Osteoblast (primary cell): ENCODE data around the gene RILPL2. TPM values are rescaled to one million over a fixed set of nuclear protein-coding genes. Genes with fewer than 3 reads are reported as not detected.

ENCODE experiments used
- DNase-seq: peaks from one replicate; pipeline ENCODE4 v3.0.0; 2011; ENCODE audit warnings: low spot score, mixed read lengths; ENCODE audit not compliant: insufficient read length; ENCODE audit errors: missing footprints
- H2AFZ ChIP-seq: 2 replicates; pipeline ENCODE4 v1.6.0; 2011; ENCODE audit warnings: mild to moderate bottlenecking, low read length
- H3K27ac ChIP-seq: 2 replicates; pipeline ENCODE4 v1.5.1; 2011; ENCODE audit warnings: mild to moderate bottlenecking, low read depth, low read length, moderate library complexity
- H3K27me3 ChIP-seq: 2 replicates; pipeline ENCODE4 v1.6.0; 2012; ENCODE audit warnings: mild to moderate bottlenecking, control low read depth, inconsistent platforms, low read length, moderate library complexity; ENCODE audit not compliant: insufficient read depth
- H3K36me3 ChIP-seq: 2 replicates; pipeline ENCODE4 v1.5.1; 2011; ENCODE audit warnings: mild to moderate bottlenecking, low read length, control low read depth, moderate library complexity; ENCODE audit not compliant: insufficient read depth
- H3K4me1 ChIP-seq: 2 replicates; pipeline ENCODE4 v1.5.1; 2011; ENCODE audit warnings: mild to moderate bottlenecking, low read length, control low read depth, moderate library complexity; ENCODE audit not compliant: insufficient read depth
- H3K4me2 ChIP-seq: 2 replicates; pipeline ENCODE4 v1.6.0; 2011; ENCODE audit warnings: mild to moderate bottlenecking, low read length; ENCODE audit not compliant: insufficient read depth
- H3K4me3 ChIP-seq: fragments of 200-600 bp; sonication (generic); 3 replicates; pipeline ENCODE4 v1.5.1; 2012; ENCODE audit warnings: mild to moderate bottlenecking, low read length, inconsistent platforms; ENCODE audit not compliant: insufficient read depth
- H3K79me2 ChIP-seq: 2 replicates; pipeline ENCODE4 v1.6.0; 2012; ENCODE audit warnings: mild to moderate bottlenecking, low read length, control low read depth, inconsistent platforms; ENCODE audit not compliant: insufficient read depth
- H3K9me3 ChIP-seq: 2 replicates; pipeline ENCODE4 v1.5.1; 2011; ENCODE audit warnings: low read depth, low read length, control low read depth
- H4K20me1 ChIP-seq: 2 replicates; pipeline ENCODE4 v1.6.0; 2012; ENCODE audit warnings: mild to moderate bottlenecking, low read length, control low read depth; ENCODE audit not compliant: insufficient read depth
- CTCF ChIP-seq: IDR thresholded peaks from 2 replicates; pipeline ENCODE4 v1.5.1; 2011; ENCODE audit warnings: mild to moderate bottlenecking, low read depth, low read length, moderate library complexity; ENCODE audit errors: extremely low read depth
- total RNA-seq: library from RNA; depleted of rRNA; stranded (reverse); fragments of >200 nt; gene quantifications from 2 replicates; pipeline ENCODE4 v1.2.3, GENCODE V29; 2012

Gene RILPL2
- total RNA-seq, 1 donor = 5.1 TPM

- Histone ChIP-seq H3K27me3 (no peaks in the 10 kb centered on the region), H3K27ac (peak overlapping the region; percentile 4), H3K4me2 (no peak overlapping the region), H4K20me1 (peaks cover 9% of the 10 kb centered on the region), H3K36me3 (peaks cover 36% of the 10 kb centered on the region), H2AFZ (no peak overlapping the region), H3K9me3 (no peaks in the 10 kb centered on the region), H3K79me2 (peaks cover 14% of the 10 kb centered on the region), H3K4me1 (peaks cover 25% of the 10 kb centered on the region), H3K4me3 (no peak overlapping the region)
- peak; percentile 30 for DNase-seq
- no peak for TF ChIP-seq CTCF
These were observed 38.2 kb upstream of the RILPL2 start for GRCh38 chr12:123474485-123475245.

- DNase-seq = peak; percentile 10
- H3K36me3 ChIP-seq = peaks cover 32% of the 10 kb centered on the region
- peaks cover 9% of the 10 kb centered on the region for H4K20me1 ChIP-seq
- H3K4me2 ChIP-seq = no peak overlapping the region
- no peak overlapping the region for H3K4me3 ChIP-seq
- H3K4me1 ChIP-seq = peaks cover 7% of the 10 kb centered on the region
- no peaks in the 10 kb centered on the region for H3K9me3 ChIP-seq
- peaks cover 22% of the 10 kb centered on the region for H3K79me2 ChIP-seq
- no peak overlapping the region for H2AFZ ChIP-seq
- H3K27me3 ChIP-seq = no peaks in the 10 kb centered on the region
- no peak overlapping the region for H3K27ac ChIP-seq
- TF ChIP-seq CTCF = no peak
These were observed 36.0 kb upstream of the RILPL2 start for GRCh38 chr12:123472438-123472849.

GRCh38 chr12:123471374-123472068, 35.0 kb upstream of the RILPL2 start:
- Histone ChIP-seq H4K20me1 (peaks cover 9% of the 10 kb centered on the region), H3K4me1 (peaks cover 7% of the 10 kb centered on the region), H3K79me2 (peaks cover 25% of the 10 kb centered on the region), H2AFZ (no peak overlapping the region), H3K4me2 (no peak overlapping the region), H3K27ac (peak overlapping the region; percentile 43), H3K36me3 (peaks cover 30% of the 10 kb centered on the region), H3K9me3 (no peaks in the 10 kb centered on the region), H3K4me3 (no peak overlapping the region), H3K27me3 (no peaks in the 10 kb centered on the region)
- no peak for TF ChIP-seq CTCF
- peak; percentile 93 for DNase-seq

- no peak for TF ChIP-seq CTCF
- Histone ChIP-seq H3K27me3 (no peaks in the 10 kb centered on the region), H2AFZ (no peak overlapping the region), H3K4me3 (no peak overlapping the region), H3K27ac (no peak overlapping the region), H3K79me2 (peaks cover 36% of the 10 kb centered on the region), H3K4me2 (no peak overlapping the region), H4K20me1 (peaks cover 15% of the 10 kb centered on the region), H3K36me3 (peaks cover 37% of the 10 kb centered on the region), H3K4me1 (peaks cover 7% of the 10 kb centered on the region), H3K9me3 (no peaks in the 10 kb centered on the region)
- no peak for DNase-seq
These were observed 33.5 kb upstream of the RILPL2 start for GRCh38 chr12:123469978-123470377.
